Tibial artery (tissue), 4 donors: Measurements from ENCODE around the gene PI16.

Experiments used
- DNase-seq, 2 donors: peaks; one replicate each; pipeline ENCODE4 v3.0.0-alpha.2; 2019
- H3K27ac ChIP-seq, 2 donors: fragments of 200-600 bp; sonication (generic) in 1 of 2; 1 replicate in 1 of 2; 2 replicates in 1 of 2; pipeline ENCODE4 v1.5.1; 2018 to 2019; ENCODE audit warnings: mild to moderate bottlenecking in 1 of 2
- H3K27me3 ChIP-seq, 2 donors: fragments of 200-600 bp; sonication (generic) in 1 of 2; one replicate each; pipeline versions ENCODE4 v1.5.1 to v1.6.0; 2016 to 2019
- H3K36me3 ChIP-seq, 3 donors: fragments of 200-600 bp; sonication (generic) in 2 of 3; one replicate each; pipeline ENCODE4 v1.5.1; 2016 to 2019; ENCODE audit warnings: mild to moderate bottlenecking in 2 of 3
- H3K4me1 ChIP-seq, 4 donors: fragments of 200-600 bp; sonication (generic) in 2 of 4; 1 replicate in 3 of 4; 2 replicates in 1 of 4; pipeline ENCODE4 v1.5.1; 2016 to 2019
- H3K4me3 ChIP-seq, 2 donors: fragments of 200-600 bp; sonication (generic) in 1 of 2; 1 replicate in 1 of 2; 2 replicates in 1 of 2; pipeline ENCODE4 v1.5.1; 2018 to 2019; ENCODE audit warnings: mild to moderate bottlenecking in 2 of 2
- H3K9me3 ChIP-seq, 3 donors: fragments of 200-600 bp; sonication (generic) in 1 of 3; one replicate each; pipeline ENCODE4 v1.5.1; 2016 to 2019
- intact Hi-C: fragments of 100-400 bp; cut with DNase I; formaldehyde crosslinking; loops from one replicate; pipeline ENCODE4 v1.15.0; 2023; ENCODE audit warnings: low total_unique reads
- TF ChIP-seq, protein P1 (sequence below), 2 experiments: fragments of 200-600 bp in 1 of 2; fragments of 450-650 bp in 1 of 2; IDR thresholded peaks; one replicate each; pipeline ENCODE4 v1.5.1; 2017 to 2019; ENCODE audit warnings: antibody characterized with exemption in 2 of 2, mild to moderate bottlenecking in 1 of 2, moderate library complexity in 1 of 2

The PI16 gene

DNA sequence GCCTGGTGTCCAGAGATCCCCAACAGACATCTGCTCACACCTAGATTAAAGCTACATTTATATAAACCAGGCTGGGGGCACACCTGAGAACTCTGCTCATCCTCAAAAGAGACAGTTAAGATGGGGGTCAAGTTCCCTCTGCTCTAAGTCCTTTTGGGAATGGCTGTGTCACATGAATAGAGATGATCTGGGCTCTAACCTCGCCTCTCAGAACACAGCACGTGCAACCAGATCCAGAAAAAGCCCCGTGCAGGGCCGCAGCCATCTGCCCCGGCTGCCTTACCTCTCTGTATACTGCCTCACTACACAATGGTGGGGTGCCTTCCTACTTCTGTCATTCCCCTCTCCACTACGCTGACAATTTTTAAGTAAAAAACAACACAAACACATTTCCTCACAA lies 25.6 kb downstream of the PI16 start:
- H3K27ac ChIP-seq, result no peak overlapping the region
- TF ChIP-seq, protein P1, sequence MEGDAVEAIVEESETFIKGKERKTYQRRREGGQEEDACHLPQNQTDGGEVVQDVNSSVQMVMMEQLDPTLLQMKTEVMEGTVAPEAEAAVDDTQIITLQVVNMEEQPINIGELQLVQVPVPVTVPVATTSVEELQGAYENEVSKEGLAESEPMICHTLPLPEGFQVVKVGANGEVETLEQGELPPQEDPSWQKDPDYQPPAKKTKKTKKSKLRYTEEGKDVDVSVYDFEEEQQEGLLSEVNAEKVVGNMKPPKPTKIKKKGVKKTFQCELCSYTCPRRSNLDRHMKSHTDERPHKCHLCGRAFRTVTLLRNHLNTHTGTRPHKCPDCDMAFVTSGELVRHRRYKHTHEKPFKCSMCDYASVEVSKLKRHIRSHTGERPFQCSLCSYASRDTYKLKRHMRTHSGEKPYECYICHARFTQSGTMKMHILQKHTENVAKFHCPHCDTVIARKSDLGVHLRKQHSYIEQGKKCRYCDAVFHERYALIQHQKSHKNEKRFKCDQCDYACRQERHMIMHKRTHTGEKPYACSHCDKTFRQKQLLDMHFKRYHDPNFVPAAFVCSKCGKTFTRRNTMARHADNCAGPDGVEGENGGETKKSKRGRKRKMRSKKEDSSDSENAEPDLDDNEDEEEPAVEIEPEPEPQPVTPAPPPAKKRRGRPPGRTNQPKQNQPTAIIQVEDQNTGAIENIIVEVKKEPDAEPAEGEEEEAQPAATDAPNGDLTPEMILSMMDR (IDR thresholded peaks at IDR 0.05), result no peak
- DNase-seq, result no peak
- H3K36me3 ChIP-seq, result peaks cover 37 to 53% (median 38%) of the 10 kb centered on the region in 3 donors
- no peaks in the 10 kb centered on the region for H3K9me3 ChIP-seq
- H3K4me3 ChIP-seq, result no peak overlapping the region
- H3K4me1 ChIP-seq, result peaks cover 0 to 63% (median 45%) of the 10 kb centered on the region in 4 donors
- intact Hi-C loops, result loop anchor here (5.0 kb wide), 1 partner anchor 93 kb away; the partner anchor contains the start of gene C6orf89
- no peaks in the 10 kb centered on the region for H3K27me3 ChIP-seq

DNA sequence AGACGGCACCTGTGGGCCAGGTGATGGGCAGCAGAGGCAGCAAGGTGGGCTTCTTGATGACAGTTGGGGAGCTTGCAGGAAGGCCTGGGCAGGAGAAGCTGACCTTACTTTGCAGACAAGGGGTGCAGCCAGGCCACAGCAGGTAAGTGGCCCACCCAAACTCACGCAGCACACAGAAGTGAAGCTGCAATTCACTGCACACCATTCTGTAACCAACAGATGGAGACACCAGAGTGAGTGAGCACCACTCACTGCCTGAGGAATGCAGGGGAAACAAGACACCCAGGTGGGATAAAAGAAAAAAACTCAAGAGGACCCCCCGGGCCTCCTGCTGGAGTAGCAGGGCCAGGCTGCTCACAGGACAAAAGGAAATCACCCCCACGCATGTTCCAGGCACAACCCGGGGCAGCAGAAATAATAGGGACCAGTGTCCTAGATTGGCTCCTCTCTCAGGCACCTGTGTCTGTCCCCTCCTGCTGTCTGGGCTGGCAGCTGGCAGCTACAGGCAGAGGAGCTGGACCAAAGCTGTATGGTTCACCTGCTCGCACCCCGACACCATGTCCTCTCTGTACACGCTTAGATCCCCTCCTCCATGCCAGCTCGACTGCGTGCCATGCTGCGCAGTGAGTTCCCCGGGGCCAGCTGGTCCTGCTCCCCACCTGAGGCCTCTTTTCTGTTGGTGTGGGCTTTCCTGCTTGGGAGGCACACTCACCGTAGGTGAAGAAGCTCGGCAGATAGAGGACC lies 26.5 kb downstream of the PI16 start:
- H3K4me3 ChIP-seq, result no peak overlapping the region
- H3K36me3 ChIP-seq, result peaks cover 28 to 44% (median 29%) of the 10 kb centered on the region in 3 donors
- no peaks in the 10 kb centered on the region for H3K27me3 ChIP-seq
- TF ChIP-seq, protein P1 (IDR thresholded peaks at IDR 0.05), result no peak
- DNase-seq, result no peak
- H3K4me1 ChIP-seq, result peaks cover 0 to 63% (median 45%) of the 10 kb centered on the region in 4 donors
- intact Hi-C loops, result loop anchor here (5.0 kb wide), 1 partner anchor 94 kb away; the partner anchor contains the start of gene C6orf89
- no peaks in the 10 kb centered on the region for H3K9me3 ChIP-seq
- no peak overlapping the region for H3K27ac ChIP-seq

DNA sequence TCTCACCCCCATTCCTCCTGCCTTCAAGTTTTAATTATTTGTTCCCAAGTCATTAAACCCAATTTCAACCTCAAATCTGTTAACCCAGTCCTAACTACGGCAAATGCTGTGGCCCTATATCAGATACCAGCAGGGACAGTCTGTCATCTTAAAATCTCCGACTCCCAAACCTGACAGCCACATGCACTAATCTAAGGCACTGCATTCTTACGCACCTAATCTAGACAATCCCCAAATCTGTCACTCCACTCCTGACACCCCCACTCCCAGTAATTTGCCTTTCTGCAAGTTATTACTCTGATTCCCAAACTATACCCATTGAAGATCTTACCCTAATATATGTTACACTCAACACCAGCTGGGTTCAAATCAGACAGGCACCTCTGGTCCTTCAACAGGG lies 29.0 kb downstream of the PI16 start:
- no peak for DNase-seq
- peaks cover 0 to 69% (median 52%) of the 10 kb centered on the region in 4 donors for H3K4me1 ChIP-seq
- no peaks in the 10 kb centered on the region for H3K27me3 ChIP-seq
- intact Hi-C loops, result loop anchor here (5.0 kb wide), 1 partner anchor 96 kb away; the partner anchor contains the start of gene C6orf89
- H3K9me3 ChIP-seq, result no peaks in the 10 kb centered on the region
- no peak overlapping the region for H3K27ac ChIP-seq
- TF ChIP-seq, protein P1 (IDR thresholded peaks at IDR 0.05), result no peak
- H3K4me3 ChIP-seq, result no peak overlapping the region
- peaks cover 4 to 19% (median 4%) of the 10 kb centered on the region in 3 donors for H3K36me3 ChIP-seq

DNA sequence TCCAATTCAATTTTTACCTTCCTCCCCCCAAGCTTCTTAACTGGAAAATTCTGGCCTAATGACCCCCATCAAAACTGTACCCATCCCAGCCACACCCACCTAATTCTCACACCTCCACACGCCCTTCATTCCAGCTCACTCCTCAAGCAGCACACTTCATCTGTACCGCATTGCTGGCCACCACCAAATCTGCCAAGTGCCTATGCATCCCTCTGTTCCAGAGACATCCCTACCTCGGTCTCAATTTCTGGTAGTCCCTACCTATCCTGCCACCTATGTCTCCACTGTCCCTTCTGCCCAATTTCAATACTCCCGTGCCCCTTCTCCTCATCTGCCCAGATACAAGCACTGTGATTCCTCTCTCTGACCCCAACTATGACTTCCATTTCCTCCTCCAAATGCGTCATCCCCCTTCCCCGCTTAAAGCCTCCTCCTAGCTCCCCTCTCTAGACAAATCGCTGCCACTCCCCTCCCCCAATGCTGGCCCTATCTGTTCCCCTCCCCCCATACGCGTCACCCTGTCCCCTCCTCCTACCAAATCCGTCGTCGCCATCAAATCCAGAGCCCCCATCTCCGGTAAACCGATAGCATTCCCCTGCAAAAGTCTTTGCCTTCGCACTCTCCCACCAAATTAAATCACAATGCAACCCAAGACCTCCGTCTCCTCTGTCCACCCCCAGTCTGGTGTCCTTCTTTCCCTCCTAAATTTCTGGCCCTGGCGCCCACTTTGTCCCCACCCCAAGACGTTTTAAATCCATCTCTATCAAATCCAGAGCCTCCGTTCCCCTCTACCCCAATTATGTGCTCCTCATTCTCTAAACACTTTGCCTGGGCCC lies 30.3 kb downstream of the PI16 start:
- Histone ChIP-seq H3K27me3 (no peaks in the 10 kb centered on the region), H3K36me3 (peaks cover 0 to 11% (median 4%) of the 10 kb centered on the region in 3 donors), H3K9me3 (no peaks in the 10 kb centered on the region), H3K27ac (peak overlapping the region; percentile 90 to 99), H3K4me1 (peaks cover 0 to 59% (median 49%) of the 10 kb centered on the region in 4 donors), H3K4me3 (peak overlapping the region; percentile 93 to 100)
- DNase-seq, result peak; percentile 61 to 77
- TF ChIP-seq, protein P1 (IDR thresholded peaks at IDR 0.05), result no peak
- intact Hi-C loops, result loop anchor here (5.0 kb wide), 1 partner anchor 97 kb away; the partner anchor contains the start of gene C6orf89

DNA sequence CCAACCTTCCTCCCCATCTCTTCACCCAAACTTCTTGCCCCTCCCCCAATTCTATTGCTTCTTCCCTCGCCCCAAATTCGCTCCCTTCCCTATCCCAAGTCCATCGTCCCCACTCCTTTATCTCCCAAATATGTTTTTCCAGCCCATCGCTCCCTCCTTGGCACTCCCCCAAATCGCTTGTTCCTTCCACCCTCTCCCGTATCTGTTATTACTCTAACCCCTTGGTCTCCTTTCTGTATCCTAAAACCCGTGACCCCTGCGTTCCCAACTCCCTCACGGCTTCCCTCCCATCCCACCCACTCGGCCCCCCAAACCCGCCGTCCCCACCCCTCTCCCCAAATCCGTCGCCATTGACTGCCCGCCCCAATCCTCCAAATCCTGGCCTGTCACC lies 30.9 kb downstream of the PI16 start:
- TF ChIP-seq, protein P1 (IDR thresholded peaks at IDR 0.05), result no peak
- intact Hi-C loops, result no loop called here
- no peaks in the 10 kb centered on the region for H3K9me3 ChIP-seq
- no peaks in the 10 kb centered on the region for H3K27me3 ChIP-seq
- H3K4me3 ChIP-seq, result peak overlapping the region; percentile 93 to 100
- H3K4me1 ChIP-seq, result peaks cover 0 to 58% (median 46%) of the 10 kb centered on the region in 4 donors
- H3K27ac ChIP-seq, result peak overlapping the region; percentile 90 to 99
- peaks cover 0 to 10% (median 4%) of the 10 kb centered on the region in 3 donors for H3K36me3 ChIP-seq
- DNase-seq, result no peak
